HepG2 (cell line): ENCODE data around the gene CDC42BPG. TPM values are rescaled to one million over a fixed set of nuclear protein-coding genes. Genes with fewer than 3 reads are reported as not detected.

Source experiments
- ATAC-seq: fragments of 200-7000 bp; cut with Tn5 transposase; 3 replicates; pipeline ENCODE4 v1.9.1; 2020; ENCODE audit warnings: mild to moderate bottlenecking, moderate library complexity
- BruUV-seq: library from RNA; stranded (reverse); fragments of 400-500 nt; replicated peaks from 2 replicates; lab custom pipeline; 2021; lab: Mats Ljungman, UMichigan
- CTCF ChIA-PET: fragments of 300-600 bp; formaldehyde crosslinking; extraction: SDS; loops from one replicate; lab custom pipeline; 2021; ENCODE audit warnings: low total read pairs, inconsistent platforms, low intra/inter-chr PET ratio; lab: Yijun Ruan, JAX
- POLR2A ChIA-PET: fragments of 350-600 bp; sonication (Branson Sonifier 250); formaldehyde crosslinking; loops from one replicate; lab custom pipeline; 2020; ENCODE audit warnings: antibody characterized with exemption, inconsistent platforms; lab: Yijun Ruan, JAX
- DNase-seq: peaks from one replicate; pipeline ENCODE4 v3.0.0-alpha.2; 2015; ENCODE audit warnings: low spot score
- FAIRE-seq: peaks from 3 replicates; lab custom pipeline; 2011; peaks lifted over from hg19 to GRCh38; lab: Jason Lieb, UNC
- H2AFZ ChIP-seq: one replicate; pipeline ENCODE4 v1.6.1; 2011; ENCODE audit warnings: low read length, inconsistent platforms
- H3K27ac ChIP-seq: fragments of 300-600 bp; 3 replicates; pipeline ENCODE4 v1.8.0; 2011; ENCODE audit warnings: mixed run types, mild to moderate bottlenecking, mixed read lengths, low read length, inconsistent platforms; ENCODE audit not compliant: insufficient read depth; ENCODE audit errors: extremely low read length
- H3K27me3 ChIP-seq, 2 experiments: fragments of 200-600 bp in 1 of 2; 2 replicates in 1 of 2; 3 replicates in 1 of 2; pipeline versions ENCODE4 v1.6.0 to v1.8.0; 2011; ENCODE audit warnings: low read length in 2 of 2, mild to moderate bottlenecking in 2 of 2, moderate library complexity in 2 of 2, inconsistent platforms in 1 of 2; ENCODE audit not compliant: insufficient read depth in 2 of 2, control insufficient read depth in 1 of 2
- H3K36me3 ChIP-seq, 2 experiments: fragments of 200-600 bp in 1 of 2; replicated peaks in 1 of 2; 2 replicates in 1 of 2; 3 replicates in 1 of 2; pipeline versions ENCODE4 v1.5.1 to v1.8.0; 2011; ENCODE audit warnings: low read length in 2 of 2, inconsistent platforms in 1 of 2; ENCODE audit not compliant: insufficient read depth in 2 of 2, control insufficient read depth in 1 of 2
- H3K4me1 ChIP-seq: 2 replicates; pipeline ENCODE4 v1.5.1; 2012; ENCODE audit warnings: low read length, inconsistent platforms; ENCODE audit not compliant: insufficient read depth
- H3K4me2 ChIP-seq: 2 replicates; pipeline ENCODE4 v1.6.0; 2011; ENCODE audit warnings: low read depth, low read length, inconsistent platforms
- H3K4me3 ChIP-seq, 3 experiments: fragments of 200-600 bp in 1 of 3; sonication (generic), shearing (Covaris generic) in 1 of 3; replicated peaks in 1 of 3; 2 replicates each; pipeline ENCODE4 v1.5.1; 2011 to 2016; ENCODE audit warnings: low read length in 3 of 3, inconsistent platforms in 2 of 3, low read depth in 2 of 3, mild to moderate bottlenecking in 2 of 3, control low read depth in 1 of 3, mixed read lengths in 1 of 3; ENCODE audit not compliant: insufficient read depth in 1 of 3
- H3K79me2 ChIP-seq: one replicate; pipeline ENCODE4 v1.6.1; 2011; ENCODE audit warnings: low read length, inconsistent platforms; ENCODE audit not compliant: insufficient read depth
- H3K9ac ChIP-seq: 2 replicates; pipeline ENCODE4 v1.6.0; 2011; ENCODE audit warnings: mild to moderate bottlenecking, low read depth, low read length, inconsistent platforms; ENCODE audit not compliant: insufficient read depth
- H3K9me3 ChIP-seq: 2 replicates; pipeline ENCODE4 v1.5.1; 2012; ENCODE audit warnings: mild to moderate bottlenecking, low read length
- H4K20me1 ChIP-seq: 2 replicates; pipeline ENCODE4 v1.6.0; 2011; ENCODE audit warnings: inconsistent platforms, mild to moderate bottlenecking, low read length, moderate library complexity; ENCODE audit not compliant: insufficient read depth
- ADNP ChIP-seq: sonication (generic); formaldehyde crosslinking; IDR thresholded peaks from 2 replicates; pipeline ENCODE4 v1.4.0; 2020; ENCODE audit warnings: missing genetic modification reagents
- AGO2 ChIP-seq: fragments of 200-400 bp; formaldehyde crosslinking; optimal IDR thresholded peaks from 2 replicates; pipeline ENCODE3; 2017; ENCODE audit warnings: mild to moderate bottlenecking, low read depth, low read length, moderate library complexity
- CBX5 ChIP-seq: sonication (generic); formaldehyde crosslinking; IDR thresholded peaks from 2 replicates; pipeline ENCODE4 v1.4.0; 2020; ENCODE audit warnings: missing genetic modification reagents, borderline replicate concordance
- CEBPB ChIP-seq: IDR thresholded peaks from 2 replicates; pipeline ENCODE4 v1.6.1; 2011; ENCODE audit warnings: low read depth, low read length, improper control_type of control experiment, borderline replicate concordance
- CEBPG ChIP-seq: IDR thresholded peaks from 2 replicates; pipeline ENCODE4 v1.6.1; 2016
- CHD4 ChIP-seq: fragments of 200-600 bp; sonication (generic); IDR thresholded peaks from 2 replicates; pipeline ENCODE4 v1.7.0; 2017; ENCODE audit warnings: mild to moderate bottlenecking, low read length, borderline replicate concordance
- JUNB ChIP-seq: sonication (generic); formaldehyde crosslinking; IDR thresholded peaks from 2 replicates; pipeline ENCODE4 v1.8.0; 2022; ENCODE audit warnings: missing genetic modification reagents, mild to moderate bottlenecking, borderline replicate concordance
- KDM1A ChIP-seq: IDR thresholded peaks from 2 replicates; pipeline ENCODE4 v1.6.1; 2016; ENCODE audit warnings: missing compliant biosample characterization
- NONO ChIP-seq, 2 experiments: fragments of 450-650 bp in 1 of 2; sonication (generic) in 1 of 2; formaldehyde crosslinking in 1 of 2; IDR thresholded peaks in 1 of 2; conservative IDR thresholded peaks in 1 of 2; 2 replicates each; pipeline versions ENCODE4 v1.6.1 to v1.8.0; 2017 to 2022; ENCODE audit warnings: mild to moderate bottlenecking in 1 of 2, missing genetic modification reagents in 1 of 2, moderate library complexity in 1 of 2
- NR2F6 ChIP-seq, 2 experiments: IDR thresholded peaks; 2 replicates each; pipeline ENCODE4 v1.6.1; 2016; ENCODE audit warnings: antibody characterized with exemption in 1 of 2, mild to moderate bottlenecking in 1 of 2
- RCOR2 ChIP-seq: IDR thresholded peaks from 2 replicates; pipeline ENCODE4 v1.6.1; 2016; ENCODE audit warnings: missing biosample characterization, missing genetic modification reagents
- SOX6 ChIP-seq, 2 experiments: fragments of 450-650 bp in 1 of 2; sonication (generic) in 1 of 2; formaldehyde crosslinking in 1 of 2; IDR thresholded peaks; 2 replicates each; pipeline versions ENCODE4 v1.4.0 to v1.6.1; 2017 to 2020; ENCODE audit warnings: antibody characterized with exemption in 1 of 2, mild to moderate bottlenecking in 1 of 2, missing genetic modification reagents in 1 of 2
- SRF ChIP-seq: IDR thresholded peaks from 2 replicates; pipeline ENCODE4 v1.6.1; 2011; ENCODE audit warnings: mild to moderate bottlenecking, low read depth, low read length, moderate library complexity
- ZMYM2 ChIP-seq: sonication (generic); formaldehyde crosslinking; IDR thresholded peaks from 2 replicates; pipeline ENCODE4 v1.8.0; 2022; ENCODE audit warnings: mild to moderate bottlenecking, missing genetic modification reagents
- ZNF629 ChIP-seq: sonication (generic); formaldehyde crosslinking; conservative IDR thresholded peaks from 2 replicates; pipeline ENCODE4 v1.5.0; 2020; ENCODE audit warnings: missing genetic modification reagents
- WGBS: methylation state at CpG from one replicate; pipeline ENCODE4 v1.1.6; 2017; ENCODE audit warnings: low lambda C conversion rate; 5-methylcytosine and 5-hydroxymethylcytosine counted together
- in situ Hi-C: cut with HindIII; loops from 2 replicates; pipeline ENCODE4 v1.10.0; 2017; ENCODE audit warnings: low pct_unique_long_range_greater_than_20kb; ENCODE audit not compliant: extremely low pct_ligation_motif_present
- intact Hi-C: fragments of 100-400 bp; cut with micrococcal nuclease; formaldehyde crosslinking; loops from one replicate; pipeline ENCODE4 v1.10.0; 2022; ENCODE audit not compliant: unreplicated experiment
- polyA plus RNA-seq, 8 experiments: library from polyadenylated mRNA; depleted of rRNA in 3 of 8; stranded (reverse) in 7 of 8; unstranded in 1 of 8; fragments of >200 nt; fragmentation: Illumina TruSeq in 4 of 8; extraction: Trizol in 4 of 8; gene quantifications; 2 replicates each; pipeline versions ENCODE4 v1.2.1 to v1.2.3, GENCODE V29; 2011 to 2016; ENCODE audit warnings: low read depth in 4 of 8, missing spikeins in 1 of 8, mixed read lengths in 1 of 8; ENCODE audit not compliant: insufficient read depth in 1 of 8
- total RNA-seq, 5 experiments: library from RNA; depleted of rRNA; stranded (reverse); fragments of >200 nt; fragmentation: Illumina TruSeq; extraction: Trizol; gene quantifications; 2 replicates each; pipeline ENCODE4 v1.2.3, GENCODE V29; 2016; ENCODE audit warnings: low read depth in 1 of 5
- TF ChIP-seq, protein P1 (sequence below): IDR thresholded peaks from 2 replicates; pipeline ENCODE4 v1.6.1; 2012; ENCODE audit warnings: inconsistent platforms
- TF ChIP-seq, protein P2 (sequence below): sonication (generic); formaldehyde crosslinking; IDR thresholded peaks from 2 replicates; pipeline ENCODE4 v1.5.0; 2020; ENCODE audit warnings: missing genetic modification reagents
- TF ChIP-seq, protein P3 (sequence below): sonication (generic); formaldehyde crosslinking; IDR thresholded peaks from 2 replicates; pipeline ENCODE4 v1.4.0; 2020; ENCODE audit warnings: missing genetic modification reagents, borderline replicate concordance

The CDC42BPG gene
- total and polyA plus RNA-seq, 2 of the 13 experiments (the other 11 are each of a cell fraction or from before 2014, with no cell fraction given): 0.55 to 1.4 TPM

DNA sequence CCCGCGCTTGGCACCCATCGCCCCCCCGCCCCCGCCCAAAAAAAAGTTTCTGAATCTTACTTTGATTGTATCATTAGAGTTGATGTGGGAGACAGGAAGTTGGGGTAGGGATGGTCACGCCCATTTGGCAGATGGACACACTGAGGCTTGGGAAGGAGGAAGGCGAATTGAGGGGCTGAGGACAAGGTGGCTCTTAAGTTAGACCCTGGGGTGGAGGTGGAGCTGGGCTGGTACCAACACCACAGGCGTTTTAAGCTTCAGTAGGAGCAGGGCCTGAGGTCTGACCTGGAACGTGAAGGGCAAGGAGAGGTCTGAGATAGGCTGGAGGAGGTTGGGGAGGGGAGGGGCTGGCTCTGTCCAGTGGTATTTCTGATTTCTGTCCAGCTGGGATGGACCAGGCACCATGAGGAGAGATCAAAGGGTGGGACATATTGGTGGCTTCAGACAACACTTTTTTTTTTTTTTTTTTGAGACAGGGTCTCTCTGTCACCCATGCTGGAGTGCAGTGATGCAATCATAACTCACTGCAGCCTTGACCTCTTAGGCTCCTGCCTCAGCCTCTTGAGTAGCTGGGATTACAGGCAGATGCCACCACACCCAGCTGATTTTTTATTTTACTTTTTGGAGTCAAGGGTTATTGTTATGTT, 799 bp upstream of the CDC42BPG start:
- Histone ChIP-seq H3K27ac (no peak overlapping the region), H2AFZ (no peak overlapping the region)
- TF ChIP-seq JUNB (CRISPR knock-in tag): no peak
- TF ChIP-seq, protein P1, sequence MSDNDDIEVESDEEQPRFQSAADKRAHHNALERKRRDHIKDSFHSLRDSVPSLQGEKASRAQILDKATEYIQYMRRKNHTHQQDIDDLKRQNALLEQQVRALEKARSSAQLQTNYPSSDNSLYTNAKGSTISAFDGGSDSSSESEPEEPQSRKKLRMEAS: peak; percentile 39; the same call in 1 of the 2 replicates
- no peak for TF ChIP-seq CBX5 (CRISPR knock-in tag)
- no peak for TF ChIP-seq SRF
- TF ChIP-seq CEBPB: peak; percentile 63; the same call in 1 of the 2 replicates
- no peak for TF ChIP-seq NONO (IDR thresholded peaks at IDR 0.05)
- TF ChIP-seq NONO (CRISPR knock-in tag; conservative IDR thresholded peaks at IDR 0.05): no peak
- TF ChIP-seq ZMYM2 (CRISPR knock-in tag): 0 out of 2 replicates have a peak, but pooled peaks have one; percentile 51
- TF ChIP-seq, protein P2, sequence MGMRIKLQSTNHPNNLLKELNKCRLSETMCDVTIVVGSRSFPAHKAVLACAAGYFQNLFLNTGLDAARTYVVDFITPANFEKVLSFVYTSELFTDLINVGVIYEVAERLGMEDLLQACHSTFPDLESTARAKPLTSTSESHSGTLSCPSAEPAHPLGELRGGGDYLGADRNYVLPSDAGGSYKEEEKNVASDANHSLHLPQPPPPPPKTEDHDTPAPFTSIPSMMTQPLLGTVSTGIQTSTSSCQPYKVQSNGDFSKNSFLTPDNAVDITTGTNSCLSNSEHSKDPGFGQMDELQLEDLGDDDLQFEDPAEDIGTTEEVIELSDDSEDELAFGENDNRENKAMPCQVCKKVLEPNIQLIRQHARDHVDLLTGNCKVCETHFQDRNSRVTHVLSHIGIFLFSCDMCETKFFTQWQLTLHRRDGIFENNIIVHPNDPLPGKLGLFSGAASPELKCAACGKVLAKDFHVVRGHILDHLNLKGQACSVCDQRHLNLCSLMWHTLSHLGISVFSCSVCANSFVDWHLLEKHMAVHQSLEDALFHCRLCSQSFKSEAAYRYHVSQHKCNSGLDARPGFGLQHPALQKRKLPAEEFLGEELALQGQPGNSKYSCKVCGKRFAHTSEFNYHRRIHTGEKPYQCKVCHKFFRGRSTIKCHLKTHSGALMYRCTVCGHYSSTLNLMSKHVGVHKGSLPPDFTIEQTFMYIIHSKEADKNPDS (CRISPR knock-in tag): no peak
- peak; percentile 95 for TF ChIP-seq KDM1A (CRISPR knock-in tag)
- peak; percentile 98 for TF ChIP-seq ZNF629 (CRISPR knock-in tag)
- TF ChIP-seq AGO2: no peak
- TF ChIP-seq SOX6 (IDR thresholded peaks at IDR 0.05): no peak
- TF ChIP-seq SOX6 (CRISPR knock-in tag; IDR thresholded peaks at IDR 0.05): 0 out of 2 replicates have a peak, but pooled peaks have one; percentile 16
- TF ChIP-seq RCOR2 (CRISPR knock-in tag): peak; percentile 42; the same call in 1 of the 2 replicates
- TF ChIP-seq, protein P3, sequence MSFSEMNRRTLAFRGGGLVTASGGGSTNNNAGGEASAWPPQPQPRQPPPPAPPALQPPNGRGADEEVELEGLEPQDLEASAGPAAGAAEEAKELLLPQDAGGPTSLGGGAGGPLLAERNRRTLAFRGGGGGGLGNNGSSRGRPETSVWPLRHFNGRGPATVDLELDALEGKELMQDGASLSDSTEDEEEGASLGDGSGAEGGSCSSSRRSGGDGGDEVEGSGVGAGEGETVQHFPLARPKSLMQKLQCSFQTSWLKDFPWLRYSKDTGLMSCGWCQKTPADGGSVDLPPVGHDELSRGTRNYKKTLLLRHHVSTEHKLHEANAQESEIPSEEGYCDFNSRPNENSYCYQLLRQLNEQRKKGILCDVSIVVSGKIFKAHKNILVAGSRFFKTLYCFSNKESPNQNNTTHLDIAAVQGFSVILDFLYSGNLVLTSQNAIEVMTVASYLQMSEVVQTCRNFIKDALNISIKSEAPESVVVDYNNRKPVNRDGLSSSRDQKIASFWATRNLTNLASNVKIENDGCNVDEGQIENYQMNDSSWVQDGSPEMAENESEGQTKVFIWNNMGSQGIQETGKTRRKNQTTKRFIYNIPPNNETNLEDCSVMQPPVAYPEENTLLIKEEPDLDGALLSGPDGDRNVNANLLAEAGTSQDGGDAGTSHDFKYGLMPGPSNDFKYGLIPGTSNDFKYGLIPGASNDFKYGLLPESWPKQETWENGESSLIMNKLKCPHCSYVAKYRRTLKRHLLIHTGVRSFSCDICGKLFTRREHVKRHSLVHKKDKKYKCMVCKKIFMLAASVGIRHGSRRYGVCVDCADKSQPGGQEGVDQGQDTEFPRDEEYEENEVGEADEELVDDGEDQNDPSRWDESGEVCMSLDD (CRISPR knock-in tag): no peak
- peak; percentile 50; the same call in 1 of the 2 replicates for TF ChIP-seq CHD4
- 0 out of 2 replicates have a peak, but pooled peaks have one; percentile 25 for TF ChIP-seq NR2F6 (IDR thresholded peaks at IDR 0.05)
- peak; percentile 68 for TF ChIP-seq NR2F6 (CRISPR knock-in tag; IDR thresholded peaks at IDR 0.05)
- TF ChIP-seq ADNP (CRISPR knock-in tag): peak; percentile 87; the same call in 1 of the 2 replicates
- peak; percentile 68 for TF ChIP-seq CEBPG (CRISPR knock-in tag)

More for the DNA sequence above, 799 bp upstream of the CDC42BPG start:
- BruUV-seq: no TSS peak
- intact Hi-C loops: loop anchor here (5.0 to 10.0 kb wide), 3 partner anchors 43 to 152 kb away; partner anchors contain the start of genes BATF2 and MAP4K2
- no peaks in the 10 kb centered on the region for H3K9me3 ChIP-seq
- H3K27me3 ChIP-seq: no peaks in the 10 kb centered on the region; a peak in 1 of 5 replicates
- no peaks in the 10 kb centered on the region for H4K20me1 ChIP-seq
- FAIRE-seq (no peak), ATAC-seq (no peak), DNase-seq (peak; percentile 42)
- H3K36me3 ChIP-seq: no peaks in the 10 kb centered on the region
- H3K79me2 ChIP-seq: no peaks in the 10 kb centered on the region
- no peak overlapping the region for H3K9ac ChIP-seq
- POLR2A ChIA-PET: interaction anchor here (0.7 to 4.7 kb wide), 7 partner anchors 25 to 1014 kb away, joined by 3 to 30 read pairs (median 4); partner anchors contain the start of genes ARL2, BATF2 and EHD1
- CTCF ChIA-PET: interaction anchor here (4.5 kb wide), 1 partner anchor 49 kb away, joined by 72 read pairs; no protein-coding TSS in a partner anchor
- 8% methylated on average over 9 of the region's 9 CpGs for WGBS
- in situ Hi-C loops: loop anchor here (5.0 kb wide), 1 partner anchor 47 kb away; no protein-coding TSS in a partner anchor
- H3K4me1 ChIP-seq: peaks cover 77% of the 10 kb centered on the region
- H3K4me3 ChIP-seq: peak overlapping the region; percentile 57 to 84 (median 68); a peak in 4 of 6 replicates
- H3K4me2 ChIP-seq: peak overlapping the region; percentile 99
